GM12878 (cell line): ENCODE results near the gene GLB1L. TPM values are rescaled to one million over a fixed set of nuclear protein-coding genes. Genes with fewer than 3 reads are reported as not detected.

ENCODE experiments used
- ATAC-seq: fragments of 200-7000 bp; cut with Tn5 transposase; 3 replicates; pipeline ENCODE4 v1.9.1; 2020; ENCODE audit warnings: mild to moderate bottlenecking, moderate library complexity
- BruUV-seq: library from RNA; stranded (reverse); fragments of 400-500 nt; replicated peaks from 2 replicates; lab custom pipeline; 2021; lab: Mats Ljungman, UMichigan
- CTCF ChIA-PET: fragments of 300-600 bp; sonication (Branson Sonifier 250); formaldehyde crosslinking; extraction: SDS; loops from one replicate; lab custom pipeline; 2021; ENCODE audit warnings: inconsistent platforms; lab: Yijun Ruan, JAX
- POLR2A ChIA-PET: fragments of 350-600 bp; formaldehyde crosslinking; extraction: SDS; loops from one replicate; lab custom pipeline; 2021; ENCODE audit warnings: inconsistent platforms; lab: Charles Lee
- RAD21 ChIA-PET: fragments of 300-600 bp; sonication (Branson Sonifier 250); formaldehyde crosslinking; loops from one replicate; lab custom pipeline; 2023; ENCODE audit warnings: antibody characterized with exemption; ENCODE audit not compliant: unreplicated experiment; lab: Charles Lee
- SMC1A ChIA-PET: fragments of 300-600 bp; sonication (Branson Sonifier 250); formaldehyde crosslinking; loops from one replicate; lab custom pipeline; 2023; ENCODE audit not compliant: unreplicated experiment, uncharacterized antibody; lab: Charles Lee
- DNase-seq: peaks from one replicate; pipeline ENCODE4 v3.0.0-alpha.2; 2011; ENCODE audit warnings: low read depth, low spot score
- FAIRE-seq: peaks from 3 replicates; lab custom pipeline; 2011; peaks lifted over from hg19 to GRCh38; lab: Jason Lieb, UNC
- H2AFZ ChIP-seq: 2 replicates; pipeline ENCODE4 v1.6.0; 2011; ENCODE audit warnings: low read depth, low read length, control low read depth; ENCODE audit not compliant: control insufficient read depth
- H3K27ac ChIP-seq: 2 replicates; pipeline ENCODE4 v1.5.1; 2011; ENCODE audit warnings: control low read depth; ENCODE audit not compliant: control insufficient read depth, insufficient read depth
- H3K27me3 ChIP-seq, 2 experiments: replicated peaks in 1 of 2; 2 replicates each; pipeline versions ENCODE4 v1.6.0 to v1.6.1; 2011; ENCODE audit warnings: low read length in 1 of 2; ENCODE audit not compliant: control insufficient read depth in 2 of 2, insufficient read depth in 2 of 2
- H3K36me3 ChIP-seq, 2 experiments: 2 replicates each; pipeline ENCODE4 v1.5.1; 2011; ENCODE audit warnings: low read length in 1 of 2; ENCODE audit not compliant: control insufficient read depth in 2 of 2, insufficient read depth in 2 of 2
- H3K4me1 ChIP-seq: 2 replicates; pipeline ENCODE4 v1.6.1; 2011; ENCODE audit warnings: mild to moderate bottlenecking, low read length, moderate library complexity, mixed read lengths; ENCODE audit not compliant: control insufficient read depth, insufficient read depth
- H3K4me2 ChIP-seq: 2 replicates; pipeline ENCODE4 v1.6.0; 2011; ENCODE audit warnings: control low read depth; ENCODE audit not compliant: control insufficient read depth, insufficient read depth
- H3K4me3 ChIP-seq: fragments of 200-600 bp; sonication (generic); 2 replicates; pipeline ENCODE4 v1.5.1; 2016
- H3K79me2 ChIP-seq: 2 replicates; pipeline ENCODE4 v1.6.0; 2011; ENCODE audit warnings: low read length; ENCODE audit not compliant: control insufficient read depth, insufficient read depth
- H3K9ac ChIP-seq: 2 replicates; pipeline ENCODE4 v1.8.0; 2011; ENCODE audit warnings: low read length, control low read depth, mixed read lengths; ENCODE audit not compliant: control insufficient read depth, insufficient read depth
- H3K9me3 ChIP-seq: replicated peaks from 3 replicates; pipeline ENCODE4 v1.5.1; 2011; ENCODE audit warnings: mild to moderate bottlenecking, low read length; ENCODE audit not compliant: control insufficient read depth, insufficient read depth
- H4K20me1 ChIP-seq: 2 replicates; pipeline ENCODE4 v1.6.0; 2011; ENCODE audit not compliant: control insufficient read depth, insufficient read depth
- BCLAF1 ChIP-seq: fragments of 450-650 bp; IDR thresholded peaks from 2 replicates; pipeline ENCODE4 v1.6.1; 2017; ENCODE audit warnings: antibody characterized with exemption, mild to moderate bottlenecking, moderate library complexity
- CEBPB ChIP-seq, 2 experiments: fragments of 150-350 bp in 1 of 2; IDR thresholded peaks; 2 replicates each; pipeline ENCODE4 v1.6.1; 2012 to 2014; ENCODE audit warnings: low read depth in 2 of 2, low read length in 2 of 2, borderline replicate concordance in 1 of 2, inconsistent platforms in 1 of 2
- CREM ChIP-seq: IDR thresholded peaks from 2 replicates; pipeline ENCODE4 v1.6.1; 2014; ENCODE audit warnings: antibody characterized with exemption, low read depth
- DPF2 ChIP-seq: fragments of 450-650 bp; IDR thresholded peaks from 2 replicates; pipeline ENCODE4 v1.6.1; 2017; ENCODE audit warnings: mild to moderate bottlenecking
- IRF5 ChIP-seq: fragments of 450-650 bp; IDR thresholded peaks from 2 replicates; pipeline ENCODE4 v1.6.1; 2017; ENCODE audit warnings: borderline replicate concordance
- KAT2A ChIP-seq: conservative IDR thresholded peaks from 2 replicates; pipeline ENCODE4 v1.6.1; 2011; ENCODE audit warnings: low read depth, low read length; ENCODE audit not compliant: control insufficient read depth
- MAX ChIP-seq: IDR thresholded peaks from 2 replicates; pipeline ENCODE4 v1.6.1; 2012; ENCODE audit warnings: low read depth, low read length, improper control_type of control experiment
- MEF2A ChIP-seq: IDR thresholded peaks from 2 replicates; pipeline ENCODE4 v1.6.1; 2011; ENCODE audit warnings: low read depth, mild to moderate bottlenecking, low read length, moderate library complexity; ENCODE audit not compliant: insufficient read depth
- MTA2 ChIP-seq: fragments of 450-650 bp; IDR thresholded peaks from 2 replicates; pipeline ENCODE4 v1.6.1; 2016; ENCODE audit warnings: low read depth, mild to moderate bottlenecking, moderate library complexity
- SIN3A ChIP-seq: IDR thresholded peaks from 2 replicates; pipeline ENCODE4 v1.6.1; 2012; ENCODE audit warnings: low read depth, low read length, improper control_type of control experiment
- SMAD5 ChIP-seq: IDR thresholded peaks from 2 replicates; pipeline ENCODE4 v1.6.1; 2016; ENCODE audit warnings: antibody characterized with exemption, low read depth
- SUPT20H ChIP-seq: IDR thresholded peaks from 2 replicates; pipeline ENCODE4 v1.6.1; 2011; ENCODE audit warnings: low read depth, mild to moderate bottlenecking, low read length, moderate library complexity, borderline replicate concordance; ENCODE audit not compliant: control insufficient read depth
- TAF1 ChIP-seq: IDR thresholded peaks from 2 replicates; pipeline ENCODE4 v1.6.1; 2011; ENCODE audit warnings: mild to moderate bottlenecking, low read depth, low read length, borderline replicate concordance
- ZNF217 ChIP-seq: fragments of 450-650 bp; IDR thresholded peaks from 2 replicates; pipeline ENCODE4 v1.6.1; 2017; ENCODE audit warnings: antibody characterized with exemption, mild to moderate bottlenecking
- WGBS: methylation state at CpG from one replicate; pipeline ENCODE4 v1.1.6; 2016; ENCODE audit warnings: low lambda C conversion rate; ENCODE audit not compliant: insufficient replicate concordance, insufficient coverage; ENCODE audit errors: missing lambda C conversion rate; 5-methylcytosine and 5-hydroxymethylcytosine counted together
- in situ Hi-C: fragments of 300-500 bp; cut with MboI; formaldehyde crosslinking; loops from 9 replicates; pipeline ENCODE4 v1.14.3; 2018; ENCODE audit warnings: mixed read lengths
- intact Hi-C: fragments of 100-400 bp; cut with micrococcal nuclease; formaldehyde crosslinking; loops from one replicate; pipeline ENCODE4 v1.14.2; 2022; ENCODE audit not compliant: unreplicated experiment
- polyA plus RNA-seq, 11 experiments: library from polyadenylated mRNA; depleted of rRNA in 4 of 11; unstranded in 6 of 11; stranded (reverse) in 5 of 11; fragments of >200 nt; fragmentation: Nextera tagmentation in 4 of 11; fragmentation: Illumina TruSeq in 1 of 11; extraction: Ambion mirVana in 4 of 11; extraction: Trizol in 1 of 11; gene quantifications; 1 replicate in 1 of 11; 2 replicates in 10 of 11; pipeline versions ENCODE4 v1.2.1 to v1.2.3, GENCODE V29; 2011 to 2016; ENCODE audit warnings: inconsistent platforms in 2 of 11, missing spikeins in 2 of 11, low read depth in 1 of 11
- total RNA-seq, 4 experiments: library from RNA; depleted of rRNA in 3 of 4; stranded (reverse); fragments of >200 nt in 3 of 4; fragmentation: Illumina TruSeq in 1 of 4; extraction: Trizol in 1 of 4; gene quantifications; 2 replicates each; pipeline versions ENCODE4 v1.2.1 to v1.2.3, GENCODE V29; 2013 to 2021

Gene GLB1L
- total and polyA plus RNA-seq, 10 of the 15 experiments (the other 5 are each of a cell fraction or from before 2014, with no cell fraction given): 0.29 to 4.6 (median 2.7) TPM

GRCh38 chr2:219285894-219286425, 40.7 kb upstream of the GLB1L start:
- intact Hi-C loops (no loop called here), in situ Hi-C loops (no loop called here)
- Histone ChIP-seq H3K4me3 (no peak overlapping the region), H3K36me3 (no peaks in the 10 kb centered on the region; a peak in 1 of 4 replicates), H3K9me3 (no peaks in the 10 kb centered on the region), H3K4me2 (no peak overlapping the region), H3K9ac (no peak overlapping the region), H3K4me1 (no peaks in the 10 kb centered on the region; the same call in 1 of the 2 replicates), H3K79me2 (no peaks in the 10 kb centered on the region), H3K27me3 (no peaks in the 10 kb centered on the region; a peak in 1 of 4 replicates), H2AFZ (no peak overlapping the region), H3K27ac (no peak overlapping the region), H4K20me1 (no peaks in the 10 kb centered on the region)
- SMC1A ChIA-PET: interaction anchor here (1.2 kb wide), 1 partner anchor 9 kb away, joined by 4 read pairs; no protein-coding TSS in a partner anchor
- ATAC-seq: no peak; the same call in 2 of the 3 replicates
- TF ChIP-seq CEBPB (IDR thresholded peaks at IDR 0.05; ENCODE audit: borderline replicate concordance in 1 of 2, low read depth in 2 of 2, low read length in 2 of 2): no peak
- TF ChIP-seq IRF5: no peak
- TF ChIP-seq MEF2A: no peak
- TF ChIP-seq ZNF217: no peak
- no peak for TF ChIP-seq SIN3A
- no peak for TF ChIP-seq MAX
- no peak for TF ChIP-seq TAF1
- no peak for TF ChIP-seq DPF2
- no peak for TF ChIP-seq SMAD5
- no peak for TF ChIP-seq BCLAF1
- no peak for TF ChIP-seq SUPT20H
- TF ChIP-seq KAT2A: no peak
- no peak for TF ChIP-seq MTA2
- no peak for TF ChIP-seq CREM
- WGBS: 81% methylated on average over 13 of the region's 17 CpGs
- no TSS peak for BruUV-seq
- FAIRE-seq: no peak
- no peak for DNase-seq
- CTCF ChIA-PET: interaction anchor here (1.1 to 2.1 kb wide), 3 partner anchors 9 to 127 kb away, joined by 3 to 18 read pairs (median 10); no protein-coding TSS in a partner anchor
- POLR2A ChIA-PET: interaction anchor here (1.7 kb wide), 1 partner anchor 36 kb away, joined by 7 read pairs; no protein-coding TSS in a partner anchor
- RAD21 ChIA-PET: no interaction called here
